Measurements from ENCODE around the gene ARIH1.
A peak's percentile ranks its signal among the peaks of the same experiment; 100 is the strongest.

The ARIH1 gene

DNA sequence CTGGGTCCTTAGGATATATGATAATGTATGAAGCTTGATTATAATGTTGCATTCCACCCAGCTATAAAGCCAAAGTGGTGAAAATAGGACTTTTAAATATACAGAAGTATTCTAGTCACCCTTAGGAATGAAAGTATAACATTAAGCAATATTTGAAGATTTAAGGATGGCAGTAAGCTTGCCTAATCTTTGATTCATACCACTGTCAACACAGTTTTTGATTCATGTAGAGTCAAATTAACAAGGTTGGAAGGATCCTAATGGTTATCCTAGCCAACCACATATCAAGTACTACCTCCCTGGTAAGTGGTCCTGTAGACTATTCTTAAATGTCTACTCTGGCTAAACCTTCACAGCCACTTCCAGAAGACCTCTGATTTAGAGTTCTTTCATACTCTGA lies 18.6 kb downstream of the ARIH1 start:
- Histone ChIP-seq H4K20me1 (peaks cover 98 to 100% (median 100%) of the 10 kb centered on the region in 11 experiments), H3K9me3 (replicated peaks in 1 of 11) (no peaks in the 10 kb centered on the region), H3K27me3 (no peaks in the 10 kb centered on the region), H3K4me3 (no peak overlapping the region), H3K27ac (no peak overlapping the region), H3K36me3 (peaks cover 21 to 80% (median 50%) of the 10 kb centered on the region in 11 experiments), H3K9ac (no peak overlapping the region), H3K4me2 (peak overlapping the region in 3 of 11 experiments; percentile 8 to 23 (median 11); a peak in 2 of 22 replicates), H3K4me1 (peaks cover 18 to 90% (median 27%) of the 10 kb centered on the region in 10 experiments)
- TF ChIP-seq Cebpa-rat (IDR thresholded peaks at IDR 0.05) = no peak

DNA sequence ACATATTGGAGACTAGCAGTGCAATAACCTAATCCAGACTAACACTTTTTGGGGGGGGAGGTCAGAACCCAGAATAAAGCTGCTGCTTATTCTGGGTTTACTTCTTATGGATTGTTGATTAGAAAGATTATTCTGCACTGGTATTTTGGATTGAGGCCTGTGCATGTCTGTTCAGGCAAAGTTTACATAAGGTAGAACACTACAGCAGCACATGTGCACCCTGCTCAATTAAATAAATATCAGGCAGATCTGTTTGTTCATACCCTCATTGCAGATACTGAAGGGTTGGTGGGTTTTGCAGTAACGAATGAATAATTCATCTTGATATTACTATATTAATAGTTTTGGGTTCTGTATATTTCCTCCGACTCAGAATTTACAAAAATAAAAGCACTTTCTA lies 19.1 kb downstream of the ARIH1 start:
- H3K4me2 ChIP-seq = peak overlapping the region in 3 of 11 experiments; percentile 8 to 23 (median 11); a peak in 3 of 22 replicates
- no peaks in the 10 kb centered on the region for H3K9me3 ChIP-seq (replicated peaks in 1 of 11)
- H4K20me1 ChIP-seq = peaks cover 98 to 100% (median 100%) of the 10 kb centered on the region in 11 experiments

GRCh38 chr15:72495007-72495406 lies 20.9 kb downstream of the ARIH1 start:
- Histone ChIP-seq H4K20me1 (peaks cover 98 to 100% (median 100%) of the 10 kb centered on the region in 11 experiments), H3K27me3 (no peaks in the 10 kb centered on the region), H3K9me3 (replicated peaks in 1 of 11) (no peaks in the 10 kb centered on the region), H3K36me3 (peaks cover 17 to 80% (median 50%) of the 10 kb centered on the region in 11 experiments), H3K4me1 (peaks cover 18 to 67% (median 27%) of the 10 kb centered on the region in 10 experiments), H3K4me2 (peak overlapping the region; percentile 4 to 61 (median 40); a peak in 20 of 22 replicates), H3K9ac (no peak overlapping the region), H3K4me3 (no peak overlapping the region), H3K27ac (peak overlapping the region in 1 of 11 experiments; percentile 1; a peak in 1 of 22 replicates)
- TF ChIP-seq Cebpa-rat (IDR thresholded peaks at IDR 0.05) = no peak

More for the DNA sequence above, 19.1 kb downstream of the ARIH1 start:
- Histone ChIP-seq H3K4me3 (no peak overlapping the region), H3K9ac (no peak overlapping the region), H3K27ac (no peak overlapping the region), H3K4me1 (peaks cover 18 to 85% (median 27%) of the 10 kb centered on the region in 10 experiments), H3K27me3 (no peaks in the 10 kb centered on the region), H3K36me3 (peaks cover 18 to 80% (median 51%) of the 10 kb centered on the region in 11 experiments)
- no peak for TF ChIP-seq Cebpa-rat (IDR thresholded peaks at IDR 0.05)

DNA sequence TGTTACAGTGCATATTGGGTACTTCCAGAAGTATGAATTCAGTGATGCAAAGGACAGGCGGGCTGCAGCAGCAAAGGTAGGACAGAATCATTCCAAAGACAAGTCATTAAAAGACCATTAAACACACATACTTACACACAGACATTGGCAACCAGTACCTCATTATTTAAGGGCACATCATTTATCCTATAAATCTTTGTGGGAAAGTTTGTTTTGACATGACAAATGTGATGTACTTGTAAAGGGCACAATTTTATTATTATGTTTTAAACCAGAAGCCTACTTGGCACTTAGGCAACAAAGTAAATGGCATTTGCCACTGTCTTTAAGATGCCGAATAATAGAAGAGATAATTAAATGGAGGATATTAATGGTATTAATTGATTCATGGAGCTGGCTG lies 22.7 kb downstream of the ARIH1 start:
- H3K9me3 ChIP-seq (replicated peaks in 1 of 11) = no peaks in the 10 kb centered on the region
- peaks cover 11 to 56% (median 27%) of the 10 kb centered on the region in 10 experiments for H3K4me1 ChIP-seq
- H3K36me3 ChIP-seq = peaks cover 24 to 82% (median 58%) of the 10 kb centered on the region in 11 experiments
- H3K27me3 ChIP-seq = no peaks in the 10 kb centered on the region
- 0 out of 22 replicates have a peak overlapping the region, but pooled peaks of 1 of the 11 experiments have one; percentile 1 for H3K4me2 ChIP-seq
- H3K27ac ChIP-seq = no peak overlapping the region
- H3K9ac ChIP-seq = no peak overlapping the region
- no peak overlapping the region for H3K4me3 ChIP-seq
- TF ChIP-seq Cebpa-rat (IDR thresholded peaks at IDR 0.05) = no peak
- peaks cover 95 to 100% (median 100%) of the 10 kb centered on the region in 11 experiments for H4K20me1 ChIP-seq

GRCh38 chr15:72497402-72497801 lies 23.3 kb downstream of the ARIH1 start:
- peaks cover 13 to 56% (median 29%) of the 10 kb centered on the region in 10 experiments for H3K4me1 ChIP-seq
- H3K27ac ChIP-seq = no peak overlapping the region
- no peaks in the 10 kb centered on the region for H3K9me3 ChIP-seq (replicated peaks in 1 of 11)
- no peak overlapping the region for H3K9ac ChIP-seq
- peaks cover 95 to 100% (median 100%) of the 10 kb centered on the region in 11 experiments for H4K20me1 ChIP-seq
- no peak overlapping the region for H3K4me2 ChIP-seq
- H3K27me3 ChIP-seq = no peaks in the 10 kb centered on the region
- H3K36me3 ChIP-seq = peaks cover 24 to 84% (median 60%) of the 10 kb centered on the region in 11 experiments
- H3K4me3 ChIP-seq = no peak overlapping the region
- TF ChIP-seq Cebpa-rat (IDR thresholded peaks at IDR 0.05) = no peak

DNA sequence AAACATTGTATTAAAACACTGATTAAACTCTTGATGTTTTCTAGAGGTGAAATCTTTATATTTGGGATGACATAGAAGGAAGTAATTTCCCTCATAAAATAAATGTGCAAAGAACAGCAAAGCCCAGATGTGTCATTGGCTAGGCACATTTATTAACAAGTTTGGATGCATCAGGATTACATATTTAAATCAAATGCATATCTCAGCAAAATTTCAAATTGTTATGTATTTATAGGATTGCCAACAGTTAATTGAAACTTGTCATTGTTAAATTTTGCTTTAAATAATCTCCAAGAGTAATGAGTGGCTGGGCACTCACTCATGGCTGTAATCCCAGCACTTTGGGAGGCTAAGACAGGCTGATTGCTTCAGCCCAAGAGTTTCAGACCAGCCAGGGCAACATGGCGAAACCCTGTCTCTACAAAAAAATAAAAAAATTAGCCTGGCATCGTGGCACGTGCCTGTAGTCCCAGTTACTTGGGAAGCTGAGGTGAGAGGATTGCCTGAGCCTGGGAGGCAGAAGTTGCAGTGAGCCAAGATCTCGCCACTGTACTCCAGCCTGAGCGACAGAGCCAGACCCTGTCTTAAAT lies 28.2 kb downstream of the ARIH1 start:
- H3K36me3 ChIP-seq = peaks cover 18 to 89% (median 67%) of the 10 kb centered on the region in 11 experiments
- H3K4me2 ChIP-seq = peak overlapping the region in 10 of 11 experiments; percentile 11 to 52 (median 21); a peak in 14 of 22 replicates
- H3K27me3 ChIP-seq = no peaks in the 10 kb centered on the region
- no peak for TF ChIP-seq Cebpa-rat (IDR thresholded peaks at IDR 0.05)
- H3K9me3 ChIP-seq (replicated peaks in 1 of 11) = no peaks in the 10 kb centered on the region; a peak in 1 of 22 replicates
- H4K20me1 ChIP-seq = peaks cover 93 to 100% (median 100%) of the 10 kb centered on the region in 11 experiments
- no peak overlapping the region; a peak in 1 of 22 replicates for H3K27ac ChIP-seq
- H3K4me1 ChIP-seq = peaks cover 22 to 48% (median 32%) of the 10 kb centered on the region in 10 experiments
- peak overlapping the region in 1 of 11 experiments; percentile 9; a peak in 1 of 22 replicates for H3K9ac ChIP-seq
- no peak overlapping the region for H3K4me3 ChIP-seq

- H3K36me3 ChIP-seq = peaks cover 18 to 81% (median 60%) of the 10 kb centered on the region in 11 experiments
- peak overlapping the region in 1 of 11 experiments; percentile 9; a peak in 1 of 22 replicates for H3K9ac ChIP-seq
- peaks cover 93 to 100% (median 100%) of the 10 kb centered on the region in 11 experiments for H4K20me1 ChIP-seq
- peak overlapping the region in 7 of 11 experiments; percentile 11 to 52 (median 30); a peak in 12 of 22 replicates for H3K4me2 ChIP-seq
- H3K4me3 ChIP-seq = no peak overlapping the region
- peak overlapping the region in 1 of 11 experiments; percentile 20; a peak in 1 of 22 replicates for H3K27ac ChIP-seq
- no peaks in the 10 kb centered on the region; a peak in 1 of 22 replicates for H3K9me3 ChIP-seq (replicated peaks in 1 of 11)
- no peak for TF ChIP-seq Cebpa-rat (IDR thresholded peaks at IDR 0.05)
- H3K4me1 ChIP-seq = peaks cover 22 to 50% (median 33%) of the 10 kb centered on the region in 10 experiments
- H3K27me3 ChIP-seq = no peaks in the 10 kb centered on the region
Observed at GRCh38 chr15:72503147-72503546, 29.0 kb downstream of the ARIH1 start.

DNA sequence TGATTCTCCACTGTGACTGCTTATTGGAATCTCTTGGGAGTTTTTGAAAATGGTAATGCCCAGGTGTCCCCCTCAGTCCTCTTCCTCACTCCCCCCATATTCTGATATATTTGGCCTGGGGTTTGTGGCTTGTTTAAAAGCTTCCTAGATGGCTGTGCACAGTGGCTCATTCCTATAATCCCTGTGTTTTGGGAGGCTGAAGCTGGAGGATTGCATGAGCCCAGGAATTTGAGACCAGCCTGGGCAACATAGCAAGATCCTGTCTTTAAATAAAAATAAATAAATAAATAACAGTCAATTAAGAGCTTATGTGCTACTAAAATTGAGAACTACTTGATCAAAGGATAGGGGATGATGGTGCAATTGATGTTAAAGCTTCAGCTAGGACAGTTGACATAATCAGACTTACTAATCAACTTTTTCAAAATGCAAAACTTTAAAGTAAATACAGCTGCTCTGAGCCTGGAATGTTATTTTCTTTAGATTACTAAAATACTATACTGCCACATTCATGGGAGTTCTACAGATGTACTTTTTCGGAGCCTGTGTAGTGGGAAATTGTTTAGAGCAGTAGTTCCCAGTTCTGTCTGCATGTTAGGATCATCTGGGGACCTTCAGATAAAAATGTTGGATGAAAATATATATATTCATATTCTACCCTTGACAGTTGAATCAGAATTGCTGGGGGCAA lies 33.4 kb downstream of the ARIH1 start:
- H3K36me3 ChIP-seq = peaks cover 0 to 61% (median 49%) of the 10 kb centered on the region in 11 experiments; a peak in 21 of 22 replicates
- H3K27me3 ChIP-seq = no peaks in the 10 kb centered on the region
- H4K20me1 ChIP-seq = peaks cover 88 to 100% (median 100%) of the 10 kb centered on the region in 11 experiments
- no peak overlapping the region for H3K27ac ChIP-seq
- H3K4me1 ChIP-seq = peaks cover 18 to 43% (median 29%) of the 10 kb centered on the region in 10 experiments
- H3K4me3 ChIP-seq = no peak overlapping the region
- peaks cover 0 to 4% (median 0%) of the 10 kb centered on the region in 11 experiments; a peak in 1 of 22 replicates for H3K9me3 ChIP-seq (replicated peaks in 1 of 11)
- H3K9ac ChIP-seq = no peak overlapping the region
- TF ChIP-seq Cebpa-rat (IDR thresholded peaks at IDR 0.05) = no peak
- peak overlapping the region in 5 of 11 experiments; percentile 24 to 38 (median 32); a peak in 7 of 22 replicates for H3K4me2 ChIP-seq
